HepG2 (cell line): ENCODE results near the gene ZNF273. TPM values are rescaled to one million over a fixed set of nuclear protein-coding genes. Genes with fewer than 3 reads are reported as not detected.

ENCODE experiments used
- REPIN1 ChIP-seq: sonication (generic); formaldehyde crosslinking; IDR thresholded peaks from 2 replicates; pipeline ENCODE4 v1.8.0; 2022; ENCODE audit warnings: missing genetic modification reagents, low read depth, mild to moderate bottlenecking, borderline replicate concordance
- ZNF646 ChIP-seq: sonication (generic); formaldehyde crosslinking; IDR thresholded peaks from 2 replicates; pipeline ENCODE4 v1.9.0; 2021; ENCODE audit warnings: mild to moderate bottlenecking, missing genetic modification reagents
- polyA plus RNA-seq, 8 experiments: library from polyadenylated mRNA; depleted of rRNA in 3 of 8; stranded (reverse) in 7 of 8; unstranded in 1 of 8; fragments of >200 nt; fragmentation: Illumina TruSeq in 4 of 8; extraction: Trizol in 4 of 8; gene quantifications; 2 replicates each; pipeline versions ENCODE4 v1.2.1 to v1.2.3, GENCODE V29; 2011 to 2016; ENCODE audit warnings: low read depth in 4 of 8, missing spikeins in 1 of 8, mixed read lengths in 1 of 8; ENCODE audit not compliant: insufficient read depth in 1 of 8
- total RNA-seq, 5 experiments: library from RNA; depleted of rRNA; stranded (reverse); fragments of >200 nt; fragmentation: Illumina TruSeq; extraction: Trizol; gene quantifications; 2 replicates each; pipeline ENCODE4 v1.2.3, GENCODE V29; 2016; ENCODE audit warnings: low read depth in 1 of 5
- TF ChIP-seq, protein P1 (sequence below): sonication (generic); formaldehyde crosslinking; IDR thresholded peaks from 2 replicates; pipeline ENCODE4 v1.4.0; 2020; ENCODE audit warnings: mild to moderate bottlenecking, missing genetic modification reagents, borderline replicate concordance

Gene ZNF273
- total and polyA plus RNA-seq, 2 of the 13 experiments (the other 11 are each of a cell fraction or from before 2014, with no cell fraction given), result 1.7 to 5.8 TPM

GRCh38 chr7:64946772-64947171, 43.7 kb downstream of the ZNF273 start (continued):
- TF ChIP-seq ZNF646 (peak; percentile 13), REPIN1 (CRISPR knock-in tag) (peak; percentile 63; the same call in 1 of the 2 replicates)
- TF ChIP-seq, protein P1, sequence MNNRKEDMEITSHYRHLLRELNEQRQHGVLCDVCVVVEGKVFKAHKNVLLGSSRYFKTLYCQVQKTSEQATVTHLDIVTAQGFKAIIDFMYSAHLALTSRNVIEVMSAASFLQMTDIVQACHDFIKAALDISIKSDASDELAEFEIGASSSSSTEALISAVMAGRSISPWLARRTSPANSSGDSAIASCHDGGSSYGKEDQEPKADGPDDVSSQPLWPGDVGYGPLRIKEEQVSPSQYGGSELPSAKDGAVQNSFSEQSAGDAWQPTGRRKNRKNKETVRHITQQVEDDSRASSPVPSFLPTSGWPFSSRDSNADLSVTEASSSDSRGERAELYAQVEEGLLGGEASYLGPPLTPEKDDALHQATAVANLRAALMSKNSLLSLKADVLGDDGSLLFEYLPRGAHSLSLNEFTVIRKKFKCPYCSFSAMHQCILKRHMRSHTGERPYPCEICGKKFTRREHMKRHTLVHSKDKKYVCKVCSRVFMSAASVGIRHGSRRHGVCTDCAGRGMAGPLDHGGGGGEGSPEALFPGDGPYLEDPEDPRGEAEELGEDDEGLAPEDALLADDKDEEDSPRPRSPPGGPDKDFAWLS (CRISPR knock-in tag), result no peak
